AG09319 (cell line): ENCODE data around the gene ENOX2.

Experiments
- DNase-seq: peaks from one replicate; pipeline ENCODE4 v3.0.0-alpha.2; 2010; ENCODE audit warnings: low read depth; ENCODE audit errors: extremely low read depth
- TF ChIP-seq, protein P1 (sequence below): IDR thresholded peaks from 2 replicates; pipeline ENCODE4 v1.5.1; 2011; ENCODE audit warnings: low read depth, mild to moderate bottlenecking, inconsistent platforms, low read length, moderate library complexity

The ENOX2 gene

DNA sequence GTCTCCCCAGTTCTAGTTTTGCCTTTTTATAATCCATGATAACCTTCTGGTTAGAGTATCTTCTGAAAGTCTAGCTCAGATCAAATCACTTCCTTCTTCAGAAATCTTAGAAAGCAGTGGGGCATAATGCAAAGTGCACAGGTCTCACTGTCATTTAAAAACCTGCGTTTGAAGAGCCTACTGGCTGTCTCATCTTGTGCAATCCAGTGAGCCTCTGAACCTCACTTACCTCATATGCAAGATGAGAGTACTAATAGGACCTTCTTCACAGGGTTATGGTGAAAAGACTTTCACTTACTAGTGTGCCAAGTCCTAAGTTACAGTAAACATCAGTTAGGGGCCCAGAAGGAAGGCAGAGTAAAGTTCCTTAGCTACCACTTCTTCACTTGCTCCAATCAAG lies 131.4 kb downstream of the ENOX2 start:
- no peak for DNase-seq
- TF ChIP-seq, protein P1, sequence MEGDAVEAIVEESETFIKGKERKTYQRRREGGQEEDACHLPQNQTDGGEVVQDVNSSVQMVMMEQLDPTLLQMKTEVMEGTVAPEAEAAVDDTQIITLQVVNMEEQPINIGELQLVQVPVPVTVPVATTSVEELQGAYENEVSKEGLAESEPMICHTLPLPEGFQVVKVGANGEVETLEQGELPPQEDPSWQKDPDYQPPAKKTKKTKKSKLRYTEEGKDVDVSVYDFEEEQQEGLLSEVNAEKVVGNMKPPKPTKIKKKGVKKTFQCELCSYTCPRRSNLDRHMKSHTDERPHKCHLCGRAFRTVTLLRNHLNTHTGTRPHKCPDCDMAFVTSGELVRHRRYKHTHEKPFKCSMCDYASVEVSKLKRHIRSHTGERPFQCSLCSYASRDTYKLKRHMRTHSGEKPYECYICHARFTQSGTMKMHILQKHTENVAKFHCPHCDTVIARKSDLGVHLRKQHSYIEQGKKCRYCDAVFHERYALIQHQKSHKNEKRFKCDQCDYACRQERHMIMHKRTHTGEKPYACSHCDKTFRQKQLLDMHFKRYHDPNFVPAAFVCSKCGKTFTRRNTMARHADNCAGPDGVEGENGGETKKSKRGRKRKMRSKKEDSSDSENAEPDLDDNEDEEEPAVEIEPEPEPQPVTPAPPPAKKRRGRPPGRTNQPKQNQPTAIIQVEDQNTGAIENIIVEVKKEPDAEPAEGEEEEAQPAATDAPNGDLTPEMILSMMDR, result no peak

DNA sequence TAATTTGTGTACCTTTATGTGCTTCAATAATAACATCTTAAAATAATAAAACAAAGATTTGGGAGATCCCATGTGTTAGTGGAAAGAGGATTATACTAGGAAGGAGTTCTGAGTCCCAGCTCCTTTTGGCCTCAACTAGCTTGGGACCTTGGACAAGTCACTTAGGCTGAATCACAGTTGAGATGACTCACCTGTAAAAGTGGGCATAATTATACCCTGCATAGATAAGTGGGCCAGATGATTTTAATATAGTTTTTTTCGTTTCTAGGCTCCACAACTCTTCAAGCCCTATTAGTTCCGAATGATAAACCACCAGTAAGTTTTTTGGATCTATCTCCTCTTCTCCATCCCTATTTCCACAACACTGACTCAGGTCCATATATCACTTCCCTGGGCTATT lies 131.8 kb downstream of the ENOX2 start:
- TF ChIP-seq, protein P1, result no peak

DNA sequence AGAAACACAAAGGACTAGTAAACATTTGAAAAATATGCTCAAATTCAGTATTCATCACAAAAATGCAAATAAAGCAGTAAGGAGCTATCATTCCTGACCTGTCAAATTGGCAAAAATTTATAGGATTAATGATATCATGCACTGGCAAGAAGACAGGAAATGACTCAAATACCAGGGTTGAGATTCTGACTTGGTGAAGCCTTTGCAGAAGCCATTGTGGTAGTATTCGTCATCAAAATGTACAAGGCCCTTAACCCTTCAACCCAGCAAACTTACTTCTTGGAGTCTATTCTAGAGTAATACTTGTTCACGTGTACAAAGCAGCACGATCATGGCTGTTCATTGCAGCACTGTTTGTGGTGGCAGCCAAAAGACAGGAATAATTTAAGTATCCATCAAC lies 132.4 kb downstream of the ENOX2 start:
- no peak for DNase-seq
- TF ChIP-seq, protein P1, result no peak

More for the DNA sequence above, 131.8 kb downstream of the ENOX2 start:
- DNase-seq, result no peak

DNA sequence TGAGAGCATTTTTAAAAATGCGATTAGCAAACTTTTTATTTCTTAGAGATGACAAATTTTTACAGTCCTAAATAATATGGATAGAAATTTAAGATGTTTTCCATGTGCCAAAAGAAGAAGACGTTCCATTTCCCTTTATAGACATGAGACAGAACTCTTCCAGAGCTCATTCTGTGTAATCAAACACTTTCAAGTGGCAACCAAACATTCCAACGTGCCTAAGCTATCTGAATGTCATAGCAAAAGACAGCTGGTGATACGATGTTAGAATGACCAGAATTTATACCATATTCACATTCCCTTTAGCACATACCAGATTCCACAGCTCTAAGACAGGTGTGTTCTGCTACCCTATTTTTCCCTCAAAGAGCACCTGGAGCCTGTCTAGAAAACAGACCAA lies 133.2 kb downstream of the ENOX2 start:
- TF ChIP-seq, protein P1, result no peak
- DNase-seq, result no peak

DNA sequence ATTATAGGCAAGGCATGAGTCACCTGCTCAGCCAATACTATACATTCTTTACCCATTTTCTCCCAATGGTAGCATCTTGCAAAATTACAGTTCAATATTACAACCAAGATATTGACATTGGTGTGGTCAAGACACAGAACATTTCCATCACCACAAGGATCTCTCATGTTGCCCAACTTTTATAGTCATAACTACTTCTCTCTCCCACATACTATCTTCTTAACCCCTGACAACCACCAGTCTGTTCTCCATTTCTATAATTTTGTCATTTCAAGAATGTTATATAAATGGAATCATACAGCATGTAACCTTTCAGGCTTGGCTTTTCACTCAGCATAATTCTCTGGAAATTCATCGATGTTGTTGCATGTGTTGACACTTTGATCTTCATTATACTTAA lies 144.9 kb downstream of the ENOX2 start:
- DNase-seq, result no peak

DNA sequence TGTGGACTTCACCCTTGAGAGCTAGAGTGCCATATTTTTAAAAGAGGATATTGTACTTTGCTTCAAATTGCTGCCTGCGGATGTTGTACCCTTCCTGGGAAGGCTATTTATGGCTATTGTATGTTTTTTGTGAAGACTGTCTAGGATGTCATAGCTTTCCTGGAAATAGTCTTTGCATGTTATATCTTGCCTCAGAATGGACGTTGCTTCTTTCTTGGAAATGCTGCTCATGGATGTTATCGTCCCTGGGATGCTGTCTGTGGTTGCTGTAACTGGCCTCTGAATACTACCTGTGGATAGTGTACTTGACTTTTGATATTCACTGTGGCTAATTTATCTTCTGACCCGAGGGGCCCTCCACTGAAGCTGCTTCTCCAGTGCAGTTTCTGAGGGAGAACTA lies 146.8 kb downstream of the ENOX2 start:
- TF ChIP-seq, protein P1, result no peak
- DNase-seq, result no peak

More for the DNA sequence above, 144.9 kb downstream of the ENOX2 start:
- TF ChIP-seq, protein P1, result no peak

DNA sequence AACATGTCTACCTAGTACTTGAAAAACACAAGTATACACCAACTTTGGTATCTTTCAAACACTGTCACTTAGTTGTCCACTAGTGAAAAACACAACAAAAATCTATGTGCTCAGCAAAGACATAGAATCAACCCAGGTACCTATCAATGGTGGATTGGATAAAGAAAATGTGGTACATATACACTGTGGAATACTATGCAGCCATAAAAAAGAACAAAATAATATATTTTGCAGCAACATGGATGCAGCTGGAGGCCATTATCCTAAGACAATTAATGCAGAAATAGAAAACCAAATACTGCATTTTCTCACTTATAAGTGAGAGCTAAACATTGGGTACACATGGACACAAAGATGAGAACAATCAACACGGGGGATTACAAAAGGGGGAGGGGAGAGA lies 148.7 kb downstream of the ENOX2 start:
- TF ChIP-seq, protein P1, result no peak
- no peak for DNase-seq
